Right lobe of liver (tissue), 4 donors: ENCODE data around the gene TBC1D7.

Experiments used
- POLR2A ChIP-seq: fragments of 450-650 bp; IDR thresholded peaks from one replicate; pipeline ENCODE4 v1.6.1; 2017; ENCODE audit warnings: antibody characterized with exemption, mild to moderate bottlenecking
- TF ChIP-seq, protein P1 (sequence below), 4 donors: fragments of 200-600 bp in 3 of 4; fragments of 450-650 bp in 1 of 4; IDR thresholded peaks; one replicate each; pipeline versions ENCODE4 v1.5.1 to v1.8.0; 2016 to 2022; ENCODE audit warnings: antibody characterized with exemption in 4 of 4, mild to moderate bottlenecking in 2 of 4
- donor health status: DM: no; HTN: no; CAD: no.
- donor health status: DM: no; HTN: no; CAD: no.
- donor health status: DM: no; HTN: yes; CAD: no.

GRCh38 chr6:13358511-13358910 lies 30.2 kb upstream of the TBC1D7 start:
- TF ChIP-seq, protein P1, sequence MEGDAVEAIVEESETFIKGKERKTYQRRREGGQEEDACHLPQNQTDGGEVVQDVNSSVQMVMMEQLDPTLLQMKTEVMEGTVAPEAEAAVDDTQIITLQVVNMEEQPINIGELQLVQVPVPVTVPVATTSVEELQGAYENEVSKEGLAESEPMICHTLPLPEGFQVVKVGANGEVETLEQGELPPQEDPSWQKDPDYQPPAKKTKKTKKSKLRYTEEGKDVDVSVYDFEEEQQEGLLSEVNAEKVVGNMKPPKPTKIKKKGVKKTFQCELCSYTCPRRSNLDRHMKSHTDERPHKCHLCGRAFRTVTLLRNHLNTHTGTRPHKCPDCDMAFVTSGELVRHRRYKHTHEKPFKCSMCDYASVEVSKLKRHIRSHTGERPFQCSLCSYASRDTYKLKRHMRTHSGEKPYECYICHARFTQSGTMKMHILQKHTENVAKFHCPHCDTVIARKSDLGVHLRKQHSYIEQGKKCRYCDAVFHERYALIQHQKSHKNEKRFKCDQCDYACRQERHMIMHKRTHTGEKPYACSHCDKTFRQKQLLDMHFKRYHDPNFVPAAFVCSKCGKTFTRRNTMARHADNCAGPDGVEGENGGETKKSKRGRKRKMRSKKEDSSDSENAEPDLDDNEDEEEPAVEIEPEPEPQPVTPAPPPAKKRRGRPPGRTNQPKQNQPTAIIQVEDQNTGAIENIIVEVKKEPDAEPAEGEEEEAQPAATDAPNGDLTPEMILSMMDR (IDR thresholded peaks at IDR 0.05) = no peak
- no peak for TF ChIP-seq POLR2A
